HEK293T (cell line): ENCODE data around the gene ACOXL.

Source experiments
- ARNT ChIP-seq: fragments of 450-650 bp; IDR thresholded peaks from 2 replicates; pipeline ENCODE4 v1.6.1; 2017; ENCODE audit warnings: mild to moderate bottlenecking
- BHLHE40 ChIP-seq: fragments of 450-650 bp; IDR thresholded peaks from 2 replicates; pipeline ENCODE4 v1.6.1; 2016; ENCODE audit warnings: mild to moderate bottlenecking, moderate library complexity, borderline replicate concordance
- ELF4 ChIP-seq: fragments of 450-650 bp; IDR thresholded peaks from 2 replicates; pipeline ENCODE4 v1.6.1; 2017; ENCODE audit warnings: antibody characterized with exemption
- FOXA1 ChIP-seq: fragments of 450-650 bp; IDR thresholded peaks from 2 replicates; pipeline ENCODE4 v1.6.1; 2016; ENCODE audit warnings: mild to moderate bottlenecking
- FOXK2 ChIP-seq: fragments of 450-650 bp; IDR thresholded peaks from 2 replicates; pipeline ENCODE4 v1.6.1; 2016; ENCODE audit warnings: mild to moderate bottlenecking
- FOXM1 ChIP-seq: fragments of 450-650 bp; IDR thresholded peaks from 2 replicates; pipeline ENCODE4 v1.6.1; 2017; ENCODE audit warnings: mild to moderate bottlenecking, borderline replicate concordance
- LEF1 ChIP-seq: fragments of 450-650 bp; IDR thresholded peaks from 2 replicates; pipeline ENCODE4 v1.6.1; 2017; ENCODE audit warnings: mild to moderate bottlenecking, borderline replicate concordance
- NFRKB ChIP-seq: fragments of 450-650 bp; IDR thresholded peaks from 2 replicates; pipeline ENCODE4 v1.6.1; 2016; ENCODE audit warnings: mild to moderate bottlenecking, moderate library complexity
- PKNOX1 ChIP-seq: fragments of 450-650 bp; IDR thresholded peaks from 2 replicates; pipeline ENCODE4 v1.6.1; 2016
- SP1 ChIP-seq: fragments of 450-650 bp; IDR thresholded peaks from 2 replicates; pipeline ENCODE4 v1.6.1; 2017
- SUZ12 ChIP-seq: fragments of 450-650 bp; IDR thresholded peaks from 2 replicates; pipeline ENCODE4 v1.6.1; 2016; ENCODE audit warnings: mild to moderate bottlenecking
- TARDBP ChIP-seq: fragments of 450-650 bp; IDR thresholded peaks from 2 replicates; pipeline ENCODE4 v1.6.1; 2016
- ZNF384 ChIP-seq: fragments of 450-650 bp; IDR thresholded peaks from 2 replicates; pipeline ENCODE4 v1.6.1; 2016

- TF ChIP-seq ARNT, result no peak
- no peak for TF ChIP-seq NFRKB
- TF ChIP-seq SP1, result no peak
- no peak for TF ChIP-seq FOXA1
- no peak for TF ChIP-seq BHLHE40
- no peak for TF ChIP-seq FOXM1
- TF ChIP-seq SUZ12, result no peak
- no peak for TF ChIP-seq FOXK2
- no peak for TF ChIP-seq TARDBP
- TF ChIP-seq ZNF384, result no peak
- TF ChIP-seq ELF4, result no peak
- TF ChIP-seq LEF1, result no peak
- no peak for TF ChIP-seq PKNOX1
Observed at GRCh38 chr2:110950281-110950680, 217.9 kb downstream of the ACOXL start.
